Uterus (tissue), 2 donors: ENCODE data around the gene FOXN4.
"Not testable (repeated sequence)": the region's sequence is repeated elsewhere in the genome, so short reads cannot be mapped to it uniquely, and the experiment has no call there.

Source experiments
- CTCF ChIP-seq, 4 experiments: fragments of 200-600 bp in 2 of 4; fragments of 450-650 bp in 2 of 4; sonication (generic) in 2 of 4; IDR thresholded peaks; one replicate each; pipeline ENCODE4 v1.5.1; 2016 to 2019; ENCODE audit warnings: antibody characterized with exemption in 4 of 4, mild to moderate bottlenecking in 2 of 4, moderate library complexity in 1 of 4
- POLR2A ChIP-seq, 2 donors: fragments of 450-650 bp; IDR thresholded peaks; one replicate each; pipeline ENCODE4 v1.6.1; 2016; ENCODE audit warnings: antibody characterized with exemption in 2 of 2, mild to moderate bottlenecking in 1 of 2, moderate library complexity in 1 of 2

- TF ChIP-seq CTCF, POLR2A (IDR thresholded peaks at IDR 0.05): not testable (repeated sequence)
These were observed 12.2 kb upstream of the FOXN4 start for GRCh38 chr12:109321294-109321693.
